Subcutaneous adipose tissue (tissue), 4 donors: Measurements from ENCODE around the gene PPP2R2D. TPM values are rescaled to one million over a fixed set of nuclear protein-coding genes. Genes with fewer than 3 reads are reported as not detected.

ENCODE experiments used
- CTCF ChIP-seq: fragments of 450-650 bp; IDR thresholded peaks from one replicate; pipeline ENCODE4 v1.5.1; 2016; ENCODE audit warnings: low read depth, mild to moderate bottlenecking, control low read depth, antibody characterized with exemption, moderate library complexity
- total RNA-seq, 4 donors: library from RNA; depleted of rRNA; stranded (reverse); fragments of >200 nt; gene quantifications; one replicate each; pipeline ENCODE4 v1.1.0, GENCODE V29; 2016

Gene PPP2R2D
- total RNA-seq, 4 donors from 2014 or later: 27.5 to 41.4 (median 29.5) TPM

- no peak for TF ChIP-seq CTCF
These were observed 40.5 kb upstream of the PPP2R2D start for GRCh38 chr10:131860311-131860710.

DNA sequence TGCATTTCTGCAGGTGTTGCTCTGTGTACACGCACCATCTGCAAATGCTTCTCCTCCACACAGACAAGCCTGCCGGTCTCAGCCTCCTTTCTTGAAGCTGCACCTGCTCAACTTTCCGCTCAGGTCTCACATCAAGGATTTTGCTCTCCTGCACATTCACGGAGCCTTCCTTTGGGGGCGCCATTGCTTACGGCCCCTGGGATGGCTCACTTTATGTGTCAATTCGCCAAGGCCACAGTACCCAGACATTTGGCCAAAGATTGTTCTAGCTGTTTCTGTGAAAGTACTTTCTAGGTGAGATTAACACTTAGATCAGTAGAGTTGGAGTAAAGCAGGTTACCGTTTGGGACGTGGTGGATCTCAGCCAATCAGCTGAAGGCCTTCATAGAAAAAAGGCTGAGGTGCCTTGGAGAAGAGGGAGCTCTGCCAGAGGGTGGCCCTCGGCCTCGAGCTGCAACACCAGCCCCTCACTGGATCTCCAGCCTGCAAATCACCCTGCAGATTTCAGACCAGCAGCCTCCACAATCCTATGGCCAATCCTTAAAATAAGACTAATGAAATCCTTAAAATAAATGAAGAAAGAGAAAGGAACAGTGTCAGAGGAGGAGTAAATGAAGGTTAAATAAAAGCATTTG lies 39.9 kb upstream of the PPP2R2D start:
- TF ChIP-seq CTCF: no peak

- TF ChIP-seq CTCF: no peak
These were observed 38.3 kb upstream of the PPP2R2D start for GRCh38 chr10:131862548-131862947.

GRCh38 chr10:131865223-131865917 lies 35.4 kb upstream of the PPP2R2D start:
- no peak for TF ChIP-seq CTCF

- TF ChIP-seq CTCF: no peak
These were observed 34.1 kb upstream of the PPP2R2D start for GRCh38 chr10:131866673-131867072.

DNA sequence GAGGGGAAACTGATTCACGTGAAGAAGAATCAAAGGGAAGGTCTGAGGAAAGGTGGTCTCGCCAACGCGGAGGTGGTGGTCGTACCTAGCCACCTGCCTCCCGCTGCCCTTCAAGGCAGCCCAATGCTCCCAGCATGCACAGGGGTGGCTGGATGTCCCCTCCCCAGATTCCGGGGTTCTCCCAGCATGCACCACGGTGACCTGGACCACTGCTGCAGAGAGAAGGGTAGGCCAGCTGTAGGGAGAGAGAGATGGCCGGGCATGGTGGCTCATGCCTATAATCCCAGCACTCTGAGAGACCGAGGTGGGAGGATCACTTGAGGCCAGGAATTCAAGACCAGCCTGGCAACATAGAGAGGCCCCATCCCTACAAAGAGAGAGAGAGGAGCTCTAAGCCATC lies 32.4 kb upstream of the PPP2R2D start:
- TF ChIP-seq CTCF: no peak

DNA sequence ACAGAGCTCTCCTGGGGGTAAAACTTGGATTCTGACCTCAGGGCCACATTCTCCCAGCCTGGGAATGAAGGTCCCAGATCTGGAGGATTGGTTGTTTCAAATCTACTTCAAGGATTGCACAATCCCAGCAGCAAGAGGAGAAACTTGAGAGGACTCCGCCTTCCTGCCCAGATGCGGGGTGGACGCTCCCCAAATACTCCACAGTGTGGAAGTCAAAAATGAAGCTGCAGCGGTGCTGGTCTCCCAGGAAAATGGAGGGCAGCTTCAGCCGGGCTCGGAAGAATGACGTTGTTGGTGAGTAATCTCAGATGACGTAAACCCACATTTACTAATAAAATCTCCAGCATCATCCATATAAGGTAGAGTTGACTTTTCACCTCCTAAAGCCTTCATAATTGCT lies 31.5 kb upstream of the PPP2R2D start:
- TF ChIP-seq CTCF: no peak
